Stimulated activated CD8-positive, alpha-beta memory T cell treated with anti-CD3 and anti-CD28 coated beads, Interleukin-15, amount 100 ng/mL, for 1 hour (primary cell): Measurements from ENCODE around the gene LHPP.

Experiments used
- DNase-seq: peaks from one replicate; pipeline ENCODE4 v3.0.0-alpha.2; 2020; ENCODE audit warnings: low read depth

LHPP gene

DNA sequence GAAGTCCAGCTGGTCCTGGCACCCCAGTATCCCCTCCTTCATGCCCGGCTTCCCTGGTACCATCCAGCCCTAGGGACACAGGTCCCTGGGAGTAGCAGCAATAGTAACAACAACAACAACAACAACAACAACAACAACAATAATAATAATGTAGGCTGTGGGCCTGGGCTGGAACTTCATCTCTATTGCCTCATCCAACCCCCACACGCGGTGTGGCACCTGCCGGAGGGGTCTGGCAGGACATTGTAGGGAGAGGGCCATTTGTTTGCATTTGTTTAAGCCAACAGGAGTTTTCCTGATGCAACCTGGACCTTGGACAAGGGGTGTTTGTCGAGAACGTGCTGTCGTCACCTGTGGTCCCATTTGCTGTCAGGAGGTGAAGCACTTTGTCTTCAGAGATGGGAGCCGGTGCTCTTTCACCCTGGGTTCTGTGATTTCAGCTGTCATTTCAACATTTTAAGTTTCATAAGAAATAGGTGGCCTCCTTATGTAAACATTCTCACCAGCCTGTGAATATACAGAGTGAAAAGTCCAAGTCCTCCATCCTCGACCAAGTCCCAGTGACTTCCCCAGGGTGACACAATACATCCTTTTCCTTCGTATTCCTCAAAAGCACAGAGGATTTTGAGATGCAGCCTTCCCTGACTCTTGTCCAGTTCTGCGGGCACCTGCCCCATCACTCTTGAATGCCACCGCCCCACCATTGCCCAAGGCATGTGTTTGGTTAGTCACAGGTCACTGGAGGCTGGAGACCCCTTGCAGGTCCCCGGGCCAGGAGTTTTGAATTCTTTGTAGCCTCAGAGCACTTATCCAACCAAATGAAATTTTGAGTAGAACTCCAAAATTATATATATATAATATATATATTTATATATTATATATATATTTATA is 9.2 kb downstream of the LHPP start:
- DNase-seq, result no peak

DNA sequence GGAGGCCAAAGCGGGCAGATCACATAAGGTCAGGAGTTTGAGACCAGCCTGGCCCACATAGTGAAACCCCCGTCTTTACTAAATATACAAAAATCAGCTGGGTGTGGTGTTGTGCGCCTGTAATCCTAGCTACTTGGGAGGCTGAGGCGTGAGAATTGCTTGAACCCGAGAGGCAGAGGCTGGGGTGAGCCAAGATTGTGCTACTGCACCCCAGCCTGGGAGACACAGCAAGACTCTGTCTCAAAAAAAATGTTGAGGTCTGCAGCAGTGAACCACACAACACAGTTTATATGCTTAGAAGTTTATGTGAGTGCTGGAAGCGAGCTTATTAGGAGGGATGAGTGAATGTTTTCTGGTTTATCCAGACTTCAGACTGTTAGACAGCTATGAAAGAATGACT is 10.4 kb downstream of the LHPP start:
- DNase-seq, result no peak

DNA sequence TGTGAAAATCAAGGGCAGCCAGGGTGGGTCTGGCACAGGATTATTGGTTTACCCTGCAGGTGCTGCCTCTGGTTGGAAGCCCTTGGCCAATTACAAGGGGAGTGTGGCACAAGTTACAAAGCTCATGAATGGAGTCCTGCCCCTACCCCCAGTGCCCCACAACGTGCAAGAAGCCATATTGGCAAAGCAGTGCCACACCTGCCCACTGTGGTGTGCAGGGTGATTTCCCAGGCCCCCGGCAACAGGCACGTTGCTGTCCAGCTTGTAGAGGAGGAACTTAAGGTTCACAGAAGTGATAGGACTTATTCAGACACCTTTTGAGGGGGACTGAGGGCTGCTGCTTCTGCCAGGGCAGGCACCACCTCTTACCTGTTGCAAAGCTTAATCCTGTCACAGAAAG is 11.4 kb downstream of the LHPP start:
- no peak for DNase-seq

DNA sequence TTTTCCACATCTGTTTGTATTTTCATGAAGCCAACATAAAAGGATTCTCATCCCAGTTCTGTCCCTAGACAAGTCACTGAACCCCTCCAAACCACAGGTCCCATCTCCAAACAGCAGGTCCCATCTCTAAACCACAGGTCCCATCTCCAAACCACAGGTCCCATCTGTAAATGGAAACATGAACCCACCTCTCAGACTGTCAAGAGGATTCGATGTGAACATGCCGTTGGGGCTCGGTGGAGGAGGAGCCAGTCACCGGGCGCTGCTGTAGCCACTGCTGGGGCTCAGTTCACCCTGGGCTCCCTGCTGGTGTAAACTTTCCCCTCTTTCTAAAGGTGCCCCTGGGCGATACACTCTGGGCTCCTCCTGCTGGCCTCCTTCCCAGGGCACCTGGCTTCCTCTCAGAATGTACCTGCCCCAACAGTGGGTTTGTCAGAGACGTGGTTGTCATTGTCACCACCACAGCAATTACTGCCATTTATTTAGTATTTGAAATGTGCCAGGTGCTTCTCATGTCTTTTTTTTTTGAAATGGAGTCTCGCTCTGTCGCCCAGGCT is 13.0 kb downstream of the LHPP start:
- DNase-seq, result no peak

DNA sequence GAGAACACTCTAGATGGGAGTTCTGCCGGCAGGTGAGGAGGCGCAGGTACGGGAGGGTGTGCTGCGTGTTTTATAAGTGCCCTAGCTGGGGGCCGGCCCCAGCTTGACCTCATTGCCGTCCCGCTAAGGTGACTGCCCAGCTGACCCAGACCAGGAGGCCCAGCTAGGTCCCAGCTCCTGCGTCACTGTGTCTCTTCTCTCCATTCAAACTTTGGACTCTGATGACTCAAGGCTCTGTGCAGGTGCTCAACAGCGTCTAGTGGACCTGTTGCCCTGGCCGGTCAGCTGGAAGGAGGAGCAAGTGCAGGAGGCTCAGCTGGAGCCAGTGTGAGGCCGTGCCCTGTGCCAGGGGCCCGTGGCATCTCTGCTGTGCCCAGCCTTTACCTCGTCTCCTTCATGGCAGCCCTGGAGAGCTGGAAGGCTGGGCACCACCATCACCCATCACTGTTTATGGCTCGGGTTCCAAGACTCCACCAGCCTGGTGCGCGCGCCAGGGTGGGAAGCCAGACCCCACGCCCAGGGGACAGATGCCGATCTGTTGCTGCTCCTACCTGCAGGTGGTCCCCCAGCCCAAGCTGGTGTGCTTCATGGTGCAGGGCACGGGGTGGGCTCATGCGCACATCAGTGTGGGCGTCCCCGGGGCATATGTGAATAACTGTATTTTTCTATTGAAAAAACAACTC is 14.6 kb downstream of the LHPP start:
- no peak for DNase-seq

DNA sequence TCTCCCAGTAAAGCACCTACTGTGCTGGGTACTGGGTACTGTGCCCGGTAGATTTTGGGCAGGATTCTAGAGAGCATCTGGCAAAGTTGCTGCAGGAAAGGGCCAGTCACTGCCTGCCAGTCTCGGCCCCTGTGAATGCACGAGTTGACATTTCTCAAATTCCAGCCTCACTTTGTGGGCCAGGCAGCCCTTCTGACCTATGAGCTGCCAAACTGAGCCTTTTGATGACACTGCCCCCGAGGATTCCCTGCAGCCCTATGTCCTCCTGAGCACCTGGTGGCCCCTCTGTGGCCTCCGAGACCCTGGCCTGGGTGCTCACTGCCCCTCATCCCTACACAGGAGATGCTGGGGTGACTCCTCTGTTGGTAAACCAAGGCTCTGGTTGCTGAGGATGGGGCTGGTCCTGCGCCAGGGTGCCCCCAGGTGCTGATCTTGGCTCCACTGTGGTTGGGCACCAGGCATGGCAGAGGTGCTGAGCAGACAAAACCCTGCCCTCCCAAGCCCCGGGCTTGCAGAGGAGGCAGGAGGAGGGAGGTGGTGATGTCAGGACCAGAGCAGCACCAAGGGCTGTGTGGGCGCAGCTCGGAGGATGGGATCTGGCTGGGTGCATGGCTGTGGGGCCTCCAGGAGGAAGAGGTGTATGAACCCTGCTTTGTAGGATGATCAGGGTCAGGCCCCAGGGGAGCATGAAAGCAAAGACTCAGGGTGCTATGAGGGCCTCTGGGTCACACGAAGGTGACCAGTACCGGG is 16.2 kb downstream of the LHPP start:
- no peak for DNase-seq

DNA sequence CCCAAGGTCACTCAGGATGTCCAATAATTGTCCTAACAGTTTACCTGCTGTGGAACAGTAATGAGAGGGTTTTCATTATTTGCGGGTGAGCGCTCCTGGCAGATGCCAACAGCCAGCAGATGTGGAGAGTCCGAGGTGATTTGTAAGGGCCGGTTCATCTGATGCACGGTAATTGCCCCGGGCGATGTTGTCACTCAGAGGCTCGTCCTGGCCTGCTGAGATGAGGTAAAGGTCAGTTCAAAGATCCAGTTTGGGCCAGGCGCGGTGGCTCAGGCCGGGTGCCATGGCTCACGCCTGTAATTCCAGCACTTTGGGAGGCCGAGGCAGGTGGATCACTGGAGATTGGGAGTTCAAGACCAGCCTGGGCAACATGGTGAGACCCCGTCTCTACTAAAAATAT is 16.9 kb downstream of the LHPP start:
- no peak for DNase-seq

DNA sequence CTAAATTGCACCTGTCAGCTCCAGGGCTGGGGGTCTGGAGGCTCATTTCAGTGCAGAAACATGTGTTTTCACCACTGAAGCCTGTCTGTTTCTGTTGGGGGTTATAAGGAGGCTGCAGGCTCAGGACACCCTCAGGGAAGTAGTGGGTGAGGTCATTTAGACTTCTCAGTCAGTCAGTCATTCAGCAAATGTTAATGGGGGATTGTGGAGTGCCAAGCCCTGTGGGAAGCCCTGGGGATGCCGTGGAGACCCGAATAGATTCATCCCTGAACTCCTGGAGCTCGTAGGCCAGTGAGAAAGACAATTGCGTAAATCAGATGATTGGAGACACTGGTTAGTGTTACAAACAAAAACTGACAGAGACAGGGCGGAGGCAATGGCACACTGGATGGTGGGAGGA is 19.2 kb downstream of the LHPP start:
- no peak for DNase-seq

DNA sequence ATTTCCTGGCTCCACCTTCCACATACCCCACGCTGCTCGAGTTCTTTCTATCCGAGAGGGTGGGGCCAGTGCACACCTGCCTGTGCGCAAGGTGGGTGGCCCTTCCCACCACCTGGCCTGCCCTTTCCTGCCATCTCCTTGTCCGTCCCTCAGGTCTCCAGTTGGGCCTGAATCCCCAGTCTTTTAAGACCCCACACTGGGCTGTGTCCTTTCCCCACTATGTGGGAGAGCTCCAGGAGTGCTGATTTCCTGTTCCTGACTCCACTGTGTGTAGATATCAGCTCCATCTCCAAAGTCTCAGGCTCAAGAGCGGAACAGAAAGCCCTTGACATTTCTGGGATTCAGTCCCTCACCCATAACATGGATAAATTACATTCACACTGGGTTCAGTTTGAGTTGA is 20.1 kb downstream of the LHPP start:
- no peak for DNase-seq

DNA sequence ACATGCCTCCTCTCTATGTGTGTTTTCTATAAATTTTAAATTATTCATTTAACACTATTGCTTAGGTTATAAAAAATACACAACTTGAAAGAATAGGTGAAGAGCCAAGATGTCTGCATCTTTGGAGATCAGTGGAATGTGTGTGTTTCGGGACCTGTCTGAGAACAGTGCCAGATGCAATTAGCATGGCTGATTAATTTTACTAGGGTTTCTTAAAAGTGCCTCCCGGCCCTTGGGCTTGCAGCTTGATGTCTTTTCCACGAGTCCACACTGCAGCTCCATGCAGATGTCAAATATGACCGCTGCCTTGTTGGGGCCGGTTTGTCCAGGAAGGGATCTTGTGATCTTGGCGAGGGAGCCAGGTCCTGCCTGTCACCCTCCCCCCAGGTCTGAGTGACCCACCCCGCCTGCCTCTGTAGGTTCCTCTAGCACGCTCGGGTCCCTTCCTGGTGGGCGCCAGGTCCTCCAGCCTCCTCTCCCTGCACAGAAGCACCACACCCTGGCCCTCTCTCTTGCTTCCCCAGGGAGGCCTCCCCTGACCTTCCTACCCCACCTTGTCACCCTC is 20.7 kb downstream of the LHPP start:
- DNase-seq, result no peak

DNA sequence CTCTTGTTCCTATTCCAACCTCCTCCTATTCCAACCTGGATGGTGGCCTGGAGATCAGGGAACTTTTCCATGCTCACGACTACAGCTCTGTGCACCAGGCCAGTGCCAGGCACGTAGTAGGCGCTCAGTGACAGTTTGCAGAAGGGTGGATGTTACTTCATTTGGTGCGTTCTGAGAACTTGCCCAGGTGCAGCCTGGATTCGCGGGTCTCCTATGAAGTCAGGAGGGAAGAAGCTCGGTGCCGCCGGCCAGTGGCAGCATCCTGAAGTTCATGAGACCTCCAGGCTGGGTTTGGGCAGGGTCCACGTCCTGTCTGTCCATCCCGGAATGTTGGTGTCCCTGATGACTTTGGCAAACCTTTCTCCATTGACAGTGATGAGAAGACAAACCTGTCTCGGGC is 21.3 kb downstream of the LHPP start:
- no peak for DNase-seq

DNA sequence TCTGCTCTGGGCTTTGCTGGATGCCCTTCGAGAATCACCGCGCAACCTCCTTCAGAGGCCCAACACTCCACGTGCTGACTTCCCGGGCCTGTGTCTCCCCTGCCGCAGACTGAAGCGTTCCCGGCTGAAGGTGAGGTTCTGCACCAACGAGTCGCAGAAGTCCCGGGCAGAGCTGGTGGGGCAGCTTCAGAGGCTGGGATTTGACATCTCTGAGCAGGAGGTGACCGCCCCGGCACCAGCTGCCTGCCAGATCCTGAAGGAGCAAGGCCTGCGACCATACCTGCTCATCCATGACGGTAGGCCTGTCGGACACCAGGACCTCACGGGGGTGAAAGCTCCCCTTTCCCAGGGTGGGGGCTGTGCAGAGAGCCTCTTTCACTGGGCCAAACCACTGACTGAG is 22.4 kb downstream of the LHPP start:
- DNase-seq, result no peak

DNA sequence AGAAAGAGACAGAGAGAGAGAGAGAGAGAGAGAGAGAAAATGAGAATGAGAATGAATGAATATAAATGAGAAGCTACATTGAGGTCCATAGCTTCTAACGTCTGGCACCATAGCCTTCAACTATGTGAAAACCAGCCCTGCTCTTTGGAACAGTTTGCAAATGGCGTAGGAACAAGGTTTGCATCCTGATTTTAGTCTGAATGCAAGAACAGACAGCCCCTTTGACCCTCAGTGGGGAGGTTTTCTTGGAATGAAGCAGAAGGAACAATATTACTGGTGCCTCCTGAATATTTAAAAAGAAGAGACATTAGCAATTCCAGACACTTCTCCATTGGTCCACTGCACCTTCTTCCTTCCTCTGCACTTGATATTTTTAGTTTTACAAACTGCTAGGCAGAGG is 23.0 kb downstream of the LHPP start:
- DNase-seq, result no peak

DNA sequence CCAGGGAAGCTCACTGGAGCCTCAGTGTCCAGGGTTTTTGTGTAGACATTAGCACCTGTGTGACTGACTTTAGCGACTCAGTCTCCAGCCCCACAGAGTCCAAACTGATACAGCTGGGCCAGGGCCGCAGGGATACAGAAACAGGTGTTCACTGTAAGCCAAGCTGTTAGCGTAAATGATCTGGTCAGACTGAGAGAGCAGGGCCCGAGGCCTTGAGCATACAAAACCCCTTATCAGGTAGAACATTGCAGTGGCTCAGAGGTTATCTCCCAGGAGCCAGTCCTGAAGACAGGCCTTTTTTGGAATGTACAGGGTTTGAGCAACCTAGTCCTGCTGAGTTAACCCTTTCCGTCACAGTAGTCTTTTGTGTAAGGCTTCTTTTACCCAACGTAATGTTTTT is 25.0 kb downstream of the LHPP start:
- DNase-seq, result no peak

DNA sequence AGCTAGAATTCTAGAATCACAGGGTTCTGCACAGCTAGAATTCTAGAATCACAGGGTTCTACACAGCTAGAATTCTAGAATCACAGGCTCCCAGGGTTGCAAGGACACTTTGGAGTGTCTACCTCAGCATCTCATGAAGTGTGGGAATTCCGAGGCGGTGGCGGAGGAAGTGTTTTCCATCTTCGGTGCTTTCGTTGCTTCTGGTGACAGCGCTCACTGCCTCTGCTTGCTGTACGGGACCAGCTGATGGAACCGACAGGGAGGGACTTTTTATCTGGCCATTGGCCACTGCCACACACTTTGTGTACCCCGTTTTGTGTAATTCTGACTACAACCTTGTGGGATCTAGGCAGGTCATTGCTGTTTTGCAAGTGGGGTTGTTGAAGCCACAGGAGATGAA is 29.5 kb downstream of the LHPP start:
- DNase-seq, result no peak

DNA sequence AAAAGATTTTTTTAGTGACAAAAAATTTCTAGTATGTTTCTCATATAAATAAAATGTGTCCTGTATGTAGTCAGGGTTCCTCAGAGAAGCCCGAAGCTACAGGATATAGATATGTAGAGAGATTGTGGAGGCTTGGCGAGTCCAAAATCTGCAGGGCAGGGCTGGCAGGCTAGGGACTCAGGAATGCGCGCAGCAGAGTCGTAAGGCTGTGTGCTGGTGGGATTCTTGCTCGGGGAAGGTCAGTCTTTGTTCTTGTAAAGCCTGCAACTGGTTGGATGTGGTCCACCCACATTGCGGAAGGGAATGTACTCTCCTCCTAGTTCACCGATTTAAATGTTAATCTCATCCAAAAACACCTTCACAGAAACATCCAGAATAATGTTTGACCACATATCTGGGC is 30.6 kb downstream of the LHPP start:
- DNase-seq, result no peak

DNA sequence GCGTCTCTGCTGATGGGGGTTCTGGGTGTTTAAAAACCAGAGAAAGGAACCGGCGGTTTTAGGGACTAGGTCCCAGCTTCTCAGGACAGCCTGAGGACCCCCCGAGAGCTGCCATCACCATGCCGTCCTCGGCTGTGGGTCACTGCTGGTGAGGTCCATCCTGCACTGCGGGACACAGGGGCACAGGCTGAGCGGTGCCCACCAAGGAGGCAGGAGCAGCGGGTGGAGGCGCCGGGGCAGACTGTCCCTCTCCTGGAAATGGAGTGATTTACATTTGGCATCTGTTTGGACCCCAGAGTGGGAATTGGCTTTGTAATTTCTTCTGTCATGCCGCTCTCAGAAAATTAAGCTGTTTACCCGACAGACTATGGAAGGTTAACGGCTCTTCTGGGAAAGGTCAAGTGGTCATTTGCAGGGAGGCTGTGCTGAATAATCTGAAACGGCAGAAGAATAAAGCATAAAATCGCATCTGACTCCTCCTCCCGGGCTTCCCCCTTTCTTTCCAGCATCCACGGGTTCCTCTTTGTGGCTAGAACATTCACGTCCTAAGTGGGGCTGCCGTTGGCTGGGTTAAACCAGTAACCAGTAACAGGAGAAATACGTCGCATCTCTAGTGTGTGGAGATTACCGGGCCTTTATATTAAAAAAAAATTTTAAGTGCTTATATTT is 31.7 kb downstream of the LHPP start:
- no peak for DNase-seq

DNA sequence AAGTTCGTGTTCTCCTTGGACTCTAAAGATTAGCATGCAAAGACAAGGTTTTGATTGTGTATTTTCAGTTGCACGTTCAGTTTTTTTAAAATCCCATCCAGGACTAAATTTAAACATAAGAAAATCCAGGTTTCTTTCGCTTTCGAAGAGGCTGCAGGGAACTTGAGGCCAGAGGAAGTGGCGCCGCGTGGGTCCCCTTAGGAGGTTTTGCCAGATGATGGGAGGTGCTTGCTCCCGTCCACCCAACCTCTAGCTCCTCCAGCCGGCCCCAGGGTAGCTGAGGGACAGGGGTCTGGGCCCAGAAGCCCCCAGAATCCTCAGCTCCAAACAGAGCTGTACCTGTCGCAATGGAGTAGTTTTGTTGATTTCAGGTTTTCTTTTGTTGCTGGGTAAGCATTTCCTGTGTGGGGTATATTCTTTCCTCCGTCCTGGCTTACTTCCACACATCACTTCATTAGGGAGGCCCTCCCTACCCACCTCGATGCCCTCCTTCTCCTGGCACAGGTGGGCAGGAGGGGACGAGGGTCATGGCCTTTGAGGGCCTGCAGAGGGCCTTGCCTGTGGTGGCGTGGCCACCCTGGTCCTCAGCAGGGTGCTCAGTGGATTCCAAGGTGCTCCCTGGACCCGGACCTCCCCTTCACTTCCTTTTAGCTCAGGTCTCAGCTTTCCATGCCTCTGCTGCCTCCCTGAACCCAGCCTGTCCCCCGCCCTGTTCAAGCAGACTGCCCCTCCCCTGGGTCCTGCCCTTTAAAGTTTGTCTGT is 32.6 kb downstream of the LHPP start:
- no peak for DNase-seq

DNA sequence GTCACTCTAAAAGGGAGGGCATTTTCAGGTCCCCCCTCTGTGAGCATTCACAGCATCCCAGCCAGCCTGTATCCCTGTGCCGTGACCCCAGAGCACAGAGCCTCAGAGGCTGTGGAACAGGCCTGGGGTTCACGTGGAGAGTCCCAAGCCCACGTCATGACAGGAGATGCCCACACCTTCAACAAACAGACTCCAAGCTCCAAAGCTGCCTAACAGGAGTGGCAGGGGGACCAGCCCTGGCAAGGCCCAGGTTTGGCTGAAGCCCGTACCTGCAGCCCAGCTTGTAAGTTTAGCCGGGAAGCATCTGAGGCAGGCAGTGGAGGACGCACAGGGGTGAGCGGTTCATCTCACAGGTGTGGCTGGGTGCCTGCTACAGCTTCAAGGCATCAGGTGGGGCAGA is 33.5 kb downstream of the LHPP start:
- DNase-seq, result no peak

DNA sequence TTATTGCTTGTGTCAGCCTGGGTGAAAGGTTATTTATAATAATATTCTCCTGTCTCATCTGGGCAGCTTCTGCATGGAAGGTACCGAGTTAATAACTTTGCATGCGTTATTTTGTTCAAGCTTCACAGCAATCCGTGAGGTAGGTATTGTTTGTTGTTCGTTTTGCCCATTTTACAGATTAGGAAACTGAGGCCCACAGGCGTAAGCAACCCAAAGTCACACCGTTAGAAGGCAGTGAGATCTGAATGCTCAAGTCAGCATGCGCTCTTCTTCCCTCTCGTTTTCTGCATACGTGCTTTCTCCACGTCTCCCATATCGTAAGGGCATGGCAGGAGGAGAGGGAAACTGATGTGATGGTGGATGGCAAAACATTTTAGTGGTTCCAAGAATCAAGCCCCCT is 34.1 kb downstream of the LHPP start:
- no peak for DNase-seq

DNA sequence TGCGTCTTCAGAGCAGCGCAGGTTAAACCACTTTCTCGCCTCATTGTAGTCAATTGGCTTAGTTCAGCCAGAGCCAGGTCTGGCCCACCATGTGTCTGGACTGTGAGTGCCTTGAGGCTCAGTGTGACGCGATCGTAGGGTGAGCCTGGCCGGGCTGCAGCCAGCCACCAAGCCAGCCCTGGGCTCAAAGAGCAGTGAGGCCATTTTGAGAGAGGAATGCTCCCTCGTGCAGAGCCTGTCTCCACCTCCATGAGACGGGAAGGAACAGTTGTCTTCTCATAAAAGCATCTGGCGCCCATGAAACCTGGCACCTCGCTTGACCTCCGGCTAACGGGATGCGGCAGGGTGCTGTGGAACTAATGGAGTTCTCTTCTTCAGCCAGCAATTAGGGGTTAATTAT is 34.5 kb downstream of the LHPP start:
- DNase-seq, result no peak
